DND-41 (cell line): ENCODE measurements around the gene RNF130.

Experiments
- ATAC-seq: fragments of 200-7000 bp; cut with Tn5 transposase; 3 replicates; pipeline ENCODE4 v1.9.1; 2021; ENCODE audit warnings: low read depth; ENCODE audit not compliant: insufficient read depth
- DNase-seq: peaks from one replicate; pipeline ENCODE4 v3.0.0-alpha.2; 2020
- H2AFZ ChIP-seq: 2 replicates; pipeline ENCODE4 v1.6.0; 2012; ENCODE audit warnings: low read depth, low read length
- H3K27ac ChIP-seq: 2 replicates; pipeline ENCODE4 v1.5.1; 2012; ENCODE audit warnings: low read length, inconsistent platforms
- H3K27me3 ChIP-seq: fragments of 200-600 bp; sonication (generic); 2 replicates; pipeline ENCODE4 v1.6.0; 2012; ENCODE audit warnings: low read length, mild to moderate bottlenecking, inconsistent platforms; ENCODE audit not compliant: insufficient read depth, poor library complexity
- H3K36me3 ChIP-seq: 2 replicates; pipeline ENCODE4 v1.5.1; 2012; ENCODE audit warnings: low read length, inconsistent platforms; ENCODE audit not compliant: insufficient read depth
- H3K4me1 ChIP-seq: 2 replicates; pipeline ENCODE4 v1.5.1; 2012; ENCODE audit warnings: mild to moderate bottlenecking, low read length; ENCODE audit not compliant: insufficient read depth
- H3K4me2 ChIP-seq: 2 replicates; pipeline ENCODE4 v1.6.0; 2012; ENCODE audit warnings: mild to moderate bottlenecking, moderate library complexity, low read length, inconsistent platforms; ENCODE audit not compliant: insufficient read depth
- H3K4me3 ChIP-seq, 2 experiments: fragments of 200-600 bp in 1 of 2; shearing (Covaris generic) in 1 of 2; 2 replicates each; pipeline ENCODE4 v1.5.1; 2012 to 2016; ENCODE audit warnings: inconsistent platforms in 2 of 2, low read length in 2 of 2, mild to moderate bottlenecking in 2 of 2, low read depth in 1 of 2, moderate library complexity in 1 of 2
- H3K79me2 ChIP-seq: 2 replicates; pipeline ENCODE4 v1.6.0; 2012; ENCODE audit warnings: low read length, inconsistent platforms; ENCODE audit not compliant: insufficient read depth
- H3K9ac ChIP-seq: 2 replicates; pipeline ENCODE4 v1.6.0; 2012; ENCODE audit warnings: low read depth, mild to moderate bottlenecking, inconsistent platforms, low read length, moderate library complexity
- H3K9me3 ChIP-seq: 2 replicates; pipeline ENCODE4 v1.5.1; 2012; ENCODE audit warnings: low read length, moderate library complexity, mild to moderate bottlenecking, inconsistent platforms; ENCODE audit not compliant: insufficient read depth, severe bottlenecking
- H4K20me1 ChIP-seq: 2 replicates; pipeline ENCODE4 v1.6.0; 2012; ENCODE audit warnings: low read length; ENCODE audit not compliant: insufficient read depth
- EZH2 ChIP-seq: IDR thresholded peaks from 3 replicates; pipeline ENCODE4 v1.6.1; 2012; ENCODE audit warnings: borderline replicate concordance, low read depth, mild to moderate bottlenecking, moderate library complexity, low read length, inconsistent platforms; ENCODE audit not compliant: severe bottlenecking
- TF ChIP-seq, protein P1 (sequence below): IDR thresholded peaks from 2 replicates; pipeline ENCODE4 v1.5.1; 2012; ENCODE audit warnings: borderline replicate concordance, low read length, moderate library complexity, mild to moderate bottlenecking; ENCODE audit not compliant: poor library complexity, severe bottlenecking; ENCODE audit errors: extremely low read depth

The RNF130 gene

DNA sequence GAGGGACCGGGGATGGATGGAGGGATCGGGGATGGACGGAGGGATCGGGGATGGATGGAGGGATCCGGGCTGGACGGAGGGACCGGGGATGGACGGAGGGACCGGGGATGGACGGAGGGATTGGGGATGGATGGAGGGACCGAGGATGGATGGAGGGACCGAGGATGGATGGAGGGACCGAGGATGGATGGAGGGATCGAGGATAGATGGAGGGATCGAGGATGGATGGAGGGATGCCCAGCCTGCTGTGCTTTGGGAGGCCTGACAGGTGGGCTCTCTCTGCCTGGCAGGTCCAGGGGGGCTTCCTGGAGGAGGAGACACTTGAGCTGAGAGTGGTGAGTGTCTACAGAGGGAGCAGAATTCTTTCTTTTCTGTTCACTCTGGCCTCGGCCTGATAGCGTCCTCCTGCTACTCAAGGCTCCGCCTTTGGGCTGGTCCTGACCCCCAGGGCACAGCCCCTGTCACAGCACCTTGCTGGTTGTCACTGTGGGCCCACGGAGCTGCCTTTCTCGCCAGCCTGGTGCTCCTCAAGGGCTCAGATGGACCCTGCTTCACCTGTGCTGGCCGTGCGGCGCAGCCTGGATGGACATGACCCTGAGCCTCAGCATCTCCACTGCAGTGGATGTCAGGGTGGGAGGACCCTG is 42.2 kb upstream of the RNF130 start:
- DNase-seq = no peak
- ATAC-seq = no peak
- no peak overlapping the region for H2AFZ ChIP-seq

DNA sequence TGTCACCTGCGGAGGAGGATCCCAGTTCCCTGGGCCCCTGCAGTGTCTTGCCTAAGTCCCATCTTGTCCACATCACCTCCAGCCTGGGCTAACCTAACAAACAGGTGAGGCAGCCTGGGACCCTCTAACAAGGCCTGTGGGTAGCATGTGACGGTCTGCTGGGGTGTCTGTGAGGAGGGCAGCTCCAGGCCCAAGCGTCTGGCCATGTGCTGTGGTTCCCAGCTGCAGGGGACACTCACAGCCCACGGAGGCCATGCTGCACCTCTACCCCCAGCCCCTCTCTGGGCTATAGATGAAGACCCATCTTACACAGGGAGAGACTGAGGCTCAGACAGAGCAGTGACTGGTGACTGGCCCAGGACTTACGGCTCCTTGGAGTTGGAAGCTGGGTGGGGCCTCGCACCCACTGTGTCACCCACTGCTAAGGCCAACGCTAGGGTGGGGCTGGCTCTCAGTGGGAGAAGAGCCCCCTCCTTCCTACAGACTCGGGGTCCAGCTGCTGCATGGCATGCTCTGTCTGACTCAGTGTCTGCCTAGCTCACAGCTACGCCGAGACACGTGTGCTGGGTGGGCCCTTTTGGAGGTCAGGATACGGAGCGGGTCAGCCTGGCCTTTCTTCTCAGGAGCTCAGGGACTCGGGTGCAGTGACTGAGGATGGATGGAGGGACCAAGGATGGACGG is 40.8 kb upstream of the RNF130 start:
- Histone ChIP-seq H3K79me2 (no peaks in the 10 kb centered on the region), H2AFZ (no peak overlapping the region), H3K9me3 (no peaks in the 10 kb centered on the region), H3K36me3 (no peaks in the 10 kb centered on the region), H3K27ac (no peak overlapping the region), H3K9ac (no peak overlapping the region), H4K20me1 (no peaks in the 10 kb centered on the region), H3K27me3 (no peaks in the 10 kb centered on the region), H3K4me3 (no peak overlapping the region), H3K4me1 (no peaks in the 10 kb centered on the region), H3K4me2 (no peak overlapping the region)
- TF ChIP-seq, protein P1, sequence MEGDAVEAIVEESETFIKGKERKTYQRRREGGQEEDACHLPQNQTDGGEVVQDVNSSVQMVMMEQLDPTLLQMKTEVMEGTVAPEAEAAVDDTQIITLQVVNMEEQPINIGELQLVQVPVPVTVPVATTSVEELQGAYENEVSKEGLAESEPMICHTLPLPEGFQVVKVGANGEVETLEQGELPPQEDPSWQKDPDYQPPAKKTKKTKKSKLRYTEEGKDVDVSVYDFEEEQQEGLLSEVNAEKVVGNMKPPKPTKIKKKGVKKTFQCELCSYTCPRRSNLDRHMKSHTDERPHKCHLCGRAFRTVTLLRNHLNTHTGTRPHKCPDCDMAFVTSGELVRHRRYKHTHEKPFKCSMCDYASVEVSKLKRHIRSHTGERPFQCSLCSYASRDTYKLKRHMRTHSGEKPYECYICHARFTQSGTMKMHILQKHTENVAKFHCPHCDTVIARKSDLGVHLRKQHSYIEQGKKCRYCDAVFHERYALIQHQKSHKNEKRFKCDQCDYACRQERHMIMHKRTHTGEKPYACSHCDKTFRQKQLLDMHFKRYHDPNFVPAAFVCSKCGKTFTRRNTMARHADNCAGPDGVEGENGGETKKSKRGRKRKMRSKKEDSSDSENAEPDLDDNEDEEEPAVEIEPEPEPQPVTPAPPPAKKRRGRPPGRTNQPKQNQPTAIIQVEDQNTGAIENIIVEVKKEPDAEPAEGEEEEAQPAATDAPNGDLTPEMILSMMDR = no peak
- TF ChIP-seq EZH2 = no peak
- ATAC-seq = no peak
- DNase-seq = no peak

More for the DNA sequence above, 42.2 kb upstream of the RNF130 start:
- no peaks in the 10 kb centered on the region for H3K27me3 ChIP-seq
- no peak overlapping the region for H3K4me2 ChIP-seq
- TF ChIP-seq, protein P1 = no peak
- no peak for TF ChIP-seq EZH2
- no peaks in the 10 kb centered on the region for H3K4me1 ChIP-seq
- H3K27ac ChIP-seq = no peak overlapping the region
- no peaks in the 10 kb centered on the region for H4K20me1 ChIP-seq
- H3K36me3 ChIP-seq = no peaks in the 10 kb centered on the region
- no peak overlapping the region for H3K4me3 ChIP-seq
- H3K79me2 ChIP-seq = no peaks in the 10 kb centered on the region
- no peaks in the 10 kb centered on the region for H3K9me3 ChIP-seq
- H3K9ac ChIP-seq = no peak overlapping the region

- H4K20me1 ChIP-seq = no peaks in the 10 kb centered on the region
- no peak overlapping the region for H3K4me3 ChIP-seq
- TF ChIP-seq EZH2 = no peak
- TF ChIP-seq, protein P1 = no peak
- no peak overlapping the region for H3K4me2 ChIP-seq
- H3K27me3 ChIP-seq = no peaks in the 10 kb centered on the region
- no peak overlapping the region for H3K9ac ChIP-seq
- ATAC-seq (no peak), DNase-seq (no peak)
- H3K9me3 ChIP-seq = peaks cover 7% of the 10 kb centered on the region
- no peaks in the 10 kb centered on the region for H3K4me1 ChIP-seq
- H3K79me2 ChIP-seq = no peaks in the 10 kb centered on the region
- H3K27ac ChIP-seq = no peak overlapping the region
- no peak overlapping the region for H2AFZ ChIP-seq
- no peaks in the 10 kb centered on the region for H3K36me3 ChIP-seq
Measured at GRCh38 chr5:180111273-180112002, 39.9 kb upstream of the RNF130 start.
